CD14-positive monocyte (primary cell): Measurements from ENCODE around the gene CLDN7. TPM values are rescaled to one million over a fixed set of nuclear protein-coding genes. Genes with fewer than 3 reads are reported as not detected.

Experiments used
- DNase-seq, 3 donors: peaks; one replicate each; pipeline ENCODE4 v3.0.0-alpha.2; 2011 to 2022
- H2AFZ ChIP-seq: 2 replicates; pipeline ENCODE4 v1.6.0; 2012; ENCODE audit warnings: mild to moderate bottlenecking, low read depth, low read length, inconsistent platforms; ENCODE audit not compliant: insufficient read depth, poor library complexity, severe bottlenecking
- H3K27ac ChIP-seq, 2 donors: 1 replicate in 1 of 2; 2 replicates in 1 of 2; pipeline ENCODE4 v1.5.1; 2012 to 2013; ENCODE audit warnings: low read length in 2 of 2, control low read depth in 1 of 2, inconsistent platforms in 1 of 2, low read depth in 1 of 2, mild to moderate bottlenecking in 1 of 2
- H3K27me3 ChIP-seq, 2 donors: one replicate each; pipeline versions ENCODE4 v1.6.0 to v1.6.1; 2011 to 2013; ENCODE audit warnings: low read length in 2 of 2; ENCODE audit not compliant: control insufficient read depth in 2 of 2, insufficient read depth in 2 of 2
- H3K36me3 ChIP-seq, 2 donors: replicated peaks in 1 of 2; 1 replicate in 1 of 2; 2 replicates in 1 of 2; pipeline versions ENCODE4 v1.5.1 to v1.6.1; 2012 to 2013; ENCODE audit warnings: low read length in 2 of 2, control low read depth in 1 of 2, inconsistent platforms in 1 of 2, mild to moderate bottlenecking in 1 of 2; ENCODE audit not compliant: insufficient read depth in 2 of 2, control insufficient read depth in 1 of 2
- H3K4me1 ChIP-seq, 2 donors: 1 replicate in 1 of 2; 2 replicates in 1 of 2; pipeline versions ENCODE4 v1.5.1 to v1.6.1; 2012 to 2013; ENCODE audit warnings: low read length in 2 of 2, control low read depth in 1 of 2, inconsistent platforms in 1 of 2, mild to moderate bottlenecking in 1 of 2, moderate library complexity in 1 of 2; ENCODE audit not compliant: insufficient read depth in 2 of 2, control insufficient read depth in 1 of 2
- H3K4me2 ChIP-seq: replicated peaks from 2 replicates; pipeline ENCODE3; 2012; ENCODE audit warnings: low read length, moderate library complexity, mild to moderate bottlenecking; ENCODE audit not compliant: poor library complexity, severe bottlenecking; ENCODE audit errors: extremely low read depth
- H3K4me3 ChIP-seq, 3 experiments: fragments of 200-600 bp in 1 of 3; sonication (generic) in 1 of 3; replicated peaks in 1 of 3; 1 replicate in 2 of 3; 2 replicates in 1 of 3; pipeline ENCODE4 v1.5.1; 2011 to 2013; ENCODE audit warnings: low read length in 3 of 3, mild to moderate bottlenecking in 3 of 3, control low read depth in 2 of 3, low read depth in 2 of 3, inconsistent platforms in 1 of 3, moderate library complexity in 1 of 3
- H3K79me2 ChIP-seq: 2 replicates; pipeline ENCODE4 v1.6.0; 2012; ENCODE audit warnings: mild to moderate bottlenecking, control low read depth, inconsistent platforms, low read length, moderate library complexity; ENCODE audit not compliant: insufficient read depth
- H3K9ac ChIP-seq: 2 replicates; pipeline ENCODE4 v1.6.0; 2017; ENCODE audit warnings: low read length, mild to moderate bottlenecking; ENCODE audit not compliant: insufficient read depth, poor library complexity, severe bottlenecking
- H3K9me3 ChIP-seq, 2 donors: replicated peaks in 1 of 2; 1 replicate in 1 of 2; 2 replicates in 1 of 2; pipeline versions ENCODE4 v1.5.1 to v1.6.1; 2012 to 2013; ENCODE audit warnings: low read length in 2 of 2, control low read depth in 1 of 2; ENCODE audit not compliant: control insufficient read depth in 1 of 2, insufficient read depth in 1 of 2
- H4K20me1 ChIP-seq: 2 replicates; pipeline ENCODE4 v1.6.0; 2012; ENCODE audit warnings: mild to moderate bottlenecking, low read length, control low read depth, moderate library complexity; ENCODE audit not compliant: insufficient read depth
- H3K27ac Mint-ChIP-seq, 7 donors: one replicate each; pipeline ENCODE4 v1.8.0; 2020; ENCODE audit warnings: mild to moderate bottlenecking in 7 of 7, mixed read lengths in 7 of 7, moderate library complexity in 6 of 7, inconsistent platforms in 2 of 7
- H3K27me3 Mint-ChIP-seq, 3 donors: one replicate each; pipeline ENCODE4 v1.8.0; 2021 to 2022; ENCODE audit warnings: low read depth in 3 of 3, mild to moderate bottlenecking in 3 of 3, mixed read lengths in 3 of 3, moderate library complexity in 3 of 3, inconsistent platforms in 1 of 3
- H3K36me3 Mint-ChIP-seq, 2 donors: one replicate each; pipeline ENCODE4 v1.8.0; 2020; ENCODE audit warnings: mixed read lengths in 2 of 2, inconsistent platforms in 1 of 2, mild to moderate bottlenecking in 1 of 2
- H3K4me1 Mint-ChIP-seq: one replicate; pipeline ENCODE4 v1.8.0; 2020; ENCODE audit warnings: mild to moderate bottlenecking, mixed read lengths
- H3K4me3 Mint-ChIP-seq, 2 donors: one replicate each; pipeline ENCODE4 v1.8.0; 2020; ENCODE audit warnings: mild to moderate bottlenecking in 2 of 2, mixed read lengths in 2 of 2, moderate library complexity in 1 of 2
- H3K9me3 Mint-ChIP-seq, 7 donors: one replicate each; pipeline ENCODE4 v1.8.0; 2020 to 2022; ENCODE audit warnings: mixed read lengths in 7 of 7, mild to moderate bottlenecking in 6 of 7, moderate library complexity in 6 of 7, inconsistent platforms in 2 of 7
- CTCF ChIP-seq: fragments of 200-600 bp; IDR thresholded peaks from one replicate; pipeline ENCODE4 v1.8.0; 2022; ENCODE audit warnings: antibody characterized with exemption, mild to moderate bottlenecking
- WGBS: methylation state at CpG from one replicate; pipeline ENCODE4 v1.1.5; 2013; ENCODE audit warnings: missing lambda C conversion rate; ENCODE audit not compliant: insufficient coverage; 5-methylcytosine and 5-hydroxymethylcytosine counted together
- intact Hi-C, 2 donors: fragments of 100-400 bp; cut with micrococcal nuclease; formaldehyde crosslinking; loops; one replicate each; pipeline versions ENCODE4 v1.15.0 to v1.15.1; 2023
- polyA plus RNA-seq, 3 donors: library from polyadenylated mRNA; depleted of rRNA in 1 of 3; unstranded in 2 of 3; stranded (reverse) in 1 of 3; fragments of 300-500 nt in 2 of 3; fragments of >200 nt in 1 of 3; fragmentation: Illumina TruSeq in 2 of 3; gene quantifications; 1 replicate in 2 of 3; 2 replicates in 1 of 3; pipeline ENCODE4 v1.2.3, GENCODE V29; 2012 to 2021

CLDN7 gene
- polyA plus RNA-seq, 3 donors: 0.49 to 13.4 (median 2.1) TPM

DNA sequence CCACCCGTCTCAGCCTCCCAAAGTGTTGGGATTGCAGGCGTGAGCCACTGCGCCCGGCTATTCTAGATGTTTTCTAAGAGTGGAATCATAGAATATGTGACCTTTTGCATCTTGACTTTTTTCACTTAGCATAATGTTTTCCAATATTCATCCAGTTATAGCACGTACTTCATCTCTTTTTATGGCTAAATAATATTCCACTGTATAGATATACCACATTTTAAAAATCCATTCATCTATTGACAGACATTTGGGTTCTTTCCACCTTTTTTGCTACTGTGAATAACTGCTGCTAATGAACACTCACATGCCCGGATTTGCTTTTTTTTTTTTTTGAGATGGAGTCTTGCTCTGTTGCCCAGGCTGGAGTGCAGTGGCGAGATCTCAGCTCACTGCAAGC, 41.9 kb upstream of the CLDN7 start:
- no peak overlapping the region for H3K4me3 ChIP-seq
- no peaks in the 10 kb centered on the region for H3K27me3 ChIP-seq
- Mint-ChIP-seq H3K9me3 (peaks cover 0 to 3% (median 0%) of the 10 kb centered on the region in 7 donors), H3K4me1 (peaks cover 7% of the 10 kb centered on the region), H3K4me3 (no peak overlapping the region), H3K27ac (no peak overlapping the region), H3K27me3 (peaks cover 0 to 16% (median 8%) of the 10 kb centered on the region in 3 donors), H3K36me3 (peaks cover 1% of the 10 kb centered on the region in 2 donors)
- no peaks in the 10 kb centered on the region for H3K9me3 ChIP-seq
- DNase-seq: no peak
- H3K4me1 ChIP-seq: peaks cover 11 to 16% of the 10 kb centered on the region in 2 donors
- no peak overlapping the region for H3K9ac ChIP-seq
- intact Hi-C loops: loop anchor here in 1 of 2 donors (10.0 kb wide), 1 partner anchor 381 kb away; the partner anchor contains the start of genes TP53 and WRAP53
- peaks cover 18% of the 10 kb centered on the region for H3K79me2 ChIP-seq
- no peak overlapping the region for H2AFZ ChIP-seq
- H3K4me2 ChIP-seq: no peak overlapping the region
- H3K27ac ChIP-seq: no peak overlapping the region
- H3K36me3 ChIP-seq: no peaks in the 10 kb centered on the region
- H4K20me1 ChIP-seq: peaks cover 14% of the 10 kb centered on the region
- no peak for TF ChIP-seq CTCF
- 100% methylated on average over 1 of the region's 7 CpGs for WGBS

- Histone ChIP-seq H3K4me1 (peaks cover 21 to 32% of the 10 kb centered on the region in 2 donors), H3K27ac (no peak overlapping the region), H4K20me1 (no peaks in the 10 kb centered on the region), H2AFZ (peak overlapping the region; percentile 52), H3K4me2 (peak overlapping the region; percentile 61), H3K9ac (no peak overlapping the region), H3K79me2 (no peaks in the 10 kb centered on the region), H3K27me3 (peaks cover 35 to 47% of the 10 kb centered on the region in 2 donors), H3K9me3 (peaks cover 0 to 13% of the 10 kb centered on the region in 2 donors), H3K4me3 (peak overlapping the region in 1 of 3 experiments; percentile 23), H3K36me3 (no peaks in the 10 kb centered on the region)
- WGBS: 6% methylated on average over 49 of the region's 51 CpGs
- peaks cover 58 to 81% (median 68%) of the 10 kb centered on the region in 3 donors for H3K27me3 Mint-ChIP-seq
- peak overlapping the region in 1 of 2 donors; percentile 89 for H3K4me3 Mint-ChIP-seq
- DNase-seq: peak; percentile 71 to 86 (median 79)
- H3K9me3 Mint-ChIP-seq: peaks cover 0 to 23% (median 12%) of the 10 kb centered on the region in 7 donors
- H3K4me1 Mint-ChIP-seq: peaks cover 24% of the 10 kb centered on the region
- H3K27ac Mint-ChIP-seq: peak overlapping the region in 2 of 7 donors; percentile 58 to 62
- intact Hi-C loops: loop anchor here (1.0 to 5.0 kb wide), 3 partner anchors 16 to 250 kb away; no protein-coding TSS in a partner anchor
- TF ChIP-seq CTCF: peak; percentile 97
- peaks cover 0 to 6% of the 10 kb centered on the region in 2 donors for H3K36me3 Mint-ChIP-seq
These were observed 34.0 kb upstream of the CLDN7 start for GRCh38 chr17:7296189-7296861.
